ENCODE measurements around the gene DYSF.

The DYSF gene

GRCh38 chr2:71689393-71689792 is 236.0 kb downstream of the DYSF start:
- Histone ChIP-seq H3K27ac (ENCODE audit: low read length) (no peak overlapping the region), H3K4me1 (ENCODE audit: low read length) (no peaks in the 10 kb centered on the region), H3K9ac (ENCODE audit: low read length) (no peak overlapping the region), H3K9me3 (replicated peaks; ENCODE audit: insufficient read depth, low read length) (no peaks in the 10 kb centered on the region), H3K4me3 (ENCODE audit: low read length) (no peak overlapping the region), H3K79me2 (ENCODE audit: low read length) (no peaks in the 10 kb centered on the region), H3F3A (ENCODE audit: insufficient read depth, low read length) (no peaks in the 10 kb centered on the region), H4K20me1 (ENCODE audit: insufficient read depth, low read length) (no peaks in the 10 kb centered on the region), H3K27me3 (replicated peaks; ENCODE audit: insufficient read depth, low read length) (no peaks in the 10 kb centered on the region), H3K36me3 (replicated peaks; ENCODE audit: insufficient read depth, low read length) (no peaks in the 10 kb centered on the region), H2AFZ (ENCODE audit: low read length) (no peak overlapping the region), H3K9me2 (replicated peaks; ENCODE audit: insufficient read depth, low read length) (no peaks in the 10 kb centered on the region), H3K4me2 (ENCODE audit: low read depth, low read length) (no peak overlapping the region)
- no peak for DNase-seq
- TF ChIP-seq CTCF (IDR thresholded peaks at IDR 0.05; ENCODE audit: low read length) (no peak), EZH2 (optimal IDR thresholded peaks at IDR 0.05; ENCODE audit: low read depth, low read length) (no peak), EZH2phosphoT487 (IDR thresholded peaks at IDR 0.05; ENCODE audit: low read length) (no peak)

- H3K27ac ChIP-seq (ENCODE audit: low read length): no peak overlapping the region
- H3K9me2 ChIP-seq (replicated peaks; ENCODE audit: insufficient read depth, low read length): no peaks in the 10 kb centered on the region
- TF ChIP-seq EZH2 (optimal IDR thresholded peaks at IDR 0.05; ENCODE audit: low read depth, low read length): no peak
- no peak for TF ChIP-seq EZH2phosphoT487 (IDR thresholded peaks at IDR 0.05; ENCODE audit: low read length)
- no peak for TF ChIP-seq CTCF (IDR thresholded peaks at IDR 0.05; ENCODE audit: low read length)
- no peak overlapping the region for H3K9ac ChIP-seq (ENCODE audit: low read length)
- no peaks in the 10 kb centered on the region for H3K9me3 ChIP-seq (replicated peaks; ENCODE audit: insufficient read depth, low read length)
- H3F3A ChIP-seq (ENCODE audit: insufficient read depth, low read length): no peaks in the 10 kb centered on the region
- no peaks in the 10 kb centered on the region for H3K4me1 ChIP-seq (ENCODE audit: low read length)
- DNase-seq: no peak
- no peaks in the 10 kb centered on the region for H4K20me1 ChIP-seq (ENCODE audit: insufficient read depth, low read length)
- H3K27me3 ChIP-seq (replicated peaks; ENCODE audit: insufficient read depth, low read length): no peaks in the 10 kb centered on the region
- no peak overlapping the region for H3K4me2 ChIP-seq (ENCODE audit: low read depth, low read length)
- H2AFZ ChIP-seq (ENCODE audit: low read length): no peak overlapping the region
- H3K4me3 ChIP-seq (ENCODE audit: low read length): no peak overlapping the region
- no peaks in the 10 kb centered on the region for H3K36me3 ChIP-seq (replicated peaks; ENCODE audit: insufficient read depth, low read length)
- H3K79me2 ChIP-seq (ENCODE audit: low read length): no peaks in the 10 kb centered on the region
These were observed 236.8 kb downstream of the DYSF start for GRCh38 chr2:71689968-71690834.

- no peaks in the 10 kb centered on the region for H3K36me3 ChIP-seq (replicated peaks; ENCODE audit: insufficient read depth, low read length)
- no peaks in the 10 kb centered on the region for H4K20me1 ChIP-seq (ENCODE audit: insufficient read depth, low read length)
- no peaks in the 10 kb centered on the region for H3K4me1 ChIP-seq (ENCODE audit: low read length)
- H3K4me2 ChIP-seq (ENCODE audit: low read depth, low read length): no peak overlapping the region
- H3K9ac ChIP-seq (ENCODE audit: low read length): no peak overlapping the region
- H3F3A ChIP-seq (ENCODE audit: insufficient read depth, low read length): no peaks in the 10 kb centered on the region
- no peaks in the 10 kb centered on the region for H3K9me3 ChIP-seq (replicated peaks; ENCODE audit: insufficient read depth, low read length)
- H3K9me2 ChIP-seq (replicated peaks; ENCODE audit: insufficient read depth, low read length): no peaks in the 10 kb centered on the region
- no peak for DNase-seq
- no peak overlapping the region for H2AFZ ChIP-seq (ENCODE audit: low read length)
- H3K27ac ChIP-seq (ENCODE audit: low read length): no peak overlapping the region
- TF ChIP-seq EZH2phosphoT487 (IDR thresholded peaks at IDR 0.05; ENCODE audit: low read length) (no peak), EZH2 (optimal IDR thresholded peaks at IDR 0.05; ENCODE audit: low read depth, low read length) (no peak), CTCF (IDR thresholded peaks at IDR 0.05; ENCODE audit: low read length) (no peak)
- no peaks in the 10 kb centered on the region for H3K79me2 ChIP-seq (ENCODE audit: low read length)
- H3K4me3 ChIP-seq (ENCODE audit: low read length): no peak overlapping the region
- H3K27me3 ChIP-seq (replicated peaks; ENCODE audit: insufficient read depth, low read length): no peaks in the 10 kb centered on the region; the same call in 1 of the 2 replicates
These were observed 237.6 kb downstream of the DYSF start for GRCh38 chr2:71690876-71691475.
